ENCODE results near the gene TCF7L1. TPM values are rescaled to one million over a fixed set of nuclear protein-coding genes. Genes with fewer than 3 reads are reported as not detected.

Gene TCF7L1
- total RNA-seq, 4 donors from 2014 or later: 2.7 to 10.3 (median 8.2) TPM

DNA sequence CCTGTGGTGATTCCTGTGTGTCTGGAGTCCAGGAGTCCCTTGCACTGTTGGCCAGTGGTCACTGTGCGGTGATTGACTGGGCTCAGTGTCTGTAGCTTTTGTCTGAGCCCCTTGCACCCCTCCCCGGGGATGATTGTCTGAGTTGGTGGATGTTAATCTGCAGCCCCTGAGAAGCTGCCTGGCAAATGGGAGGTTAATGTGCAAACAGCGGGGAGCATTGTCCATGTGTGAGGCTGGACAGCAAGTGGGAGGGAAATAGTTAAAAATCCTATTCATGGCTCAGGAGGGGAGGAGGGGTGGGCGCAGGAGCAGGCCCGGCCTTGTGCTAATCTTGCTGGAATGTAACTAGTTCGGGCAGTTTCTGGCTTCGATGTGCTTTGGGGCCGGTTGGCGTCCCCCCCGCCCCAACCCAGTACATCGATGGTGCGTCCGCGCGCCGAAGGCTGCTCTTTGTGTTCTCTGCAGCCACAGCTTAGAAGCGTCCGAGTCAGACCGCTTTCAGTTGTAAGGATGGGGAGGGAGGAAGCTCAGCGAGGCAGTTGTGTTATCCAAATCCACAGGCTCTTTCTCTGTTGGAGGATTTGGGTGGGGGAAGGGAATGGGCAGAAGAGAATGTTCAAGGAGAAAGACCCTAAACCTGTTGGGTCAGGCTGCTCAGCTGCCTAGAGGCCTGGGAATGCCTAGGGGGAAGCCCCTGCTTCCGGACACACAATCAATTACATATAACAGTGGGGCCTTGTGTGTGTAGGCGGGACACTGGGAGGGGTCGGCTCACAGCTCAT, 122.8 kb downstream of the TCF7L1 start:
- TF ChIP-seq, protein P1, sequence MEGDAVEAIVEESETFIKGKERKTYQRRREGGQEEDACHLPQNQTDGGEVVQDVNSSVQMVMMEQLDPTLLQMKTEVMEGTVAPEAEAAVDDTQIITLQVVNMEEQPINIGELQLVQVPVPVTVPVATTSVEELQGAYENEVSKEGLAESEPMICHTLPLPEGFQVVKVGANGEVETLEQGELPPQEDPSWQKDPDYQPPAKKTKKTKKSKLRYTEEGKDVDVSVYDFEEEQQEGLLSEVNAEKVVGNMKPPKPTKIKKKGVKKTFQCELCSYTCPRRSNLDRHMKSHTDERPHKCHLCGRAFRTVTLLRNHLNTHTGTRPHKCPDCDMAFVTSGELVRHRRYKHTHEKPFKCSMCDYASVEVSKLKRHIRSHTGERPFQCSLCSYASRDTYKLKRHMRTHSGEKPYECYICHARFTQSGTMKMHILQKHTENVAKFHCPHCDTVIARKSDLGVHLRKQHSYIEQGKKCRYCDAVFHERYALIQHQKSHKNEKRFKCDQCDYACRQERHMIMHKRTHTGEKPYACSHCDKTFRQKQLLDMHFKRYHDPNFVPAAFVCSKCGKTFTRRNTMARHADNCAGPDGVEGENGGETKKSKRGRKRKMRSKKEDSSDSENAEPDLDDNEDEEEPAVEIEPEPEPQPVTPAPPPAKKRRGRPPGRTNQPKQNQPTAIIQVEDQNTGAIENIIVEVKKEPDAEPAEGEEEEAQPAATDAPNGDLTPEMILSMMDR (IDR thresholded peaks at IDR 0.05; ENCODE audit: low read depth): no peak

DNA sequence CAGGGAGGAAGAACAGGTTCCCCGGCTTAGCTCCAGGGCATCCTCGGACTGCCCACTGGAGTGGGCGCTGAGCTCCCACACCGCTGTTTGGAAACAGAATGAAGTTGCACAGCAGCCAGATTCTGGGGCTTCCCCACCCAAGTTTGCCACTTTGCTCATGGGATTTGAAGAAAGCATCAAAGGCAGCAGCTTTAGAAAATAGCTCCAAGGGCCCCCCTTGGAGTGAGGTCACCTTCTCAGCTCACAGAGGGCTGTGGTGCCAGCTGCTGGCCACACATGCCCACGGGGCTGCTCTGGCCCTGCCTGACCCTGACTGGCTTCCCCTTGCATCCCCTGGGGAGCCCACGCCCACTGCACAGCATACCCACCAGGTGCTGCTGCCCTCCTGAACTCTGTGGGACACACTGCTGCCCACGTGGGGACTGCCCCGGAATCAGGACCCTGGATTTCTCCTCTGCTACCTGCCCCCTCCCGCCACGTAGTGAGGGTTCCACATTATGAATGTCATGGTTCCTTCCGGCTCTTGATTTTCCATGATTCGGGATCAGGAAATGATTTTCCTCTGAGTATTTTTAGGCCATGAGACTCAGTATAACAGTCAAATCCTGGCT, 124.3 kb downstream of the TCF7L1 start:
- TF ChIP-seq, protein P1 (IDR thresholded peaks at IDR 0.05; ENCODE audit: low read depth): no peak

DNA sequence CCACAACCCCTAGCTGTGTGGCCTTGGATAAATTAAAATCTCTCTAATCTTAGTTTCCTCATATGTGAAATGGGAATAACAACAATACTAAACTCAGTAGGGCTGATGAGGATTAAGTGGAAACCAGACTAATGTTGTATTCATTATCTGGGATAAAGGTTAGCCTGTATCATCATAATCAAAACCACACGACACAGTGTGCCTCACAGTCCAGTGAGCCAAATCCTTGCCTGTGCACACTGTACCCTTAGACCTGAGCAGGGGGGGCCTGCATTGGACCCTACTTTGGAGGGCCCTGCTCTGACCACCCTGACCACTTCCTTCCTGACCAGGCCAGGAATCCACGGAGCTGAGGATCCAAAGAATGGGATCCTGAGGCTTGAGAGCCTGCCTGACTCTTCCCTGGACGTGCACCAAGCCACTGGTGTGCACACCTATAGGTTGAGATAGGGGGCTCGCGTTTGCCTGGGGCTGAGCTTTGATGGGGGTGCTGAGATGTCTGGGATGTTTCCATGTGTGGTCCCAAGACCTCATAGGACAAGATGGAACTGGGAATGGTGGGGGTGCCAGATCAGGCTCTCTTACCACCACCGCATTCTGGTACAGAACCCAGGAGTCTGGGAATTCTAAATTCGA, 124.9 kb downstream of the TCF7L1 start:
- TF ChIP-seq, protein P1 (IDR thresholded peaks at IDR 0.05; ENCODE audit: low read depth): no peak

DNA sequence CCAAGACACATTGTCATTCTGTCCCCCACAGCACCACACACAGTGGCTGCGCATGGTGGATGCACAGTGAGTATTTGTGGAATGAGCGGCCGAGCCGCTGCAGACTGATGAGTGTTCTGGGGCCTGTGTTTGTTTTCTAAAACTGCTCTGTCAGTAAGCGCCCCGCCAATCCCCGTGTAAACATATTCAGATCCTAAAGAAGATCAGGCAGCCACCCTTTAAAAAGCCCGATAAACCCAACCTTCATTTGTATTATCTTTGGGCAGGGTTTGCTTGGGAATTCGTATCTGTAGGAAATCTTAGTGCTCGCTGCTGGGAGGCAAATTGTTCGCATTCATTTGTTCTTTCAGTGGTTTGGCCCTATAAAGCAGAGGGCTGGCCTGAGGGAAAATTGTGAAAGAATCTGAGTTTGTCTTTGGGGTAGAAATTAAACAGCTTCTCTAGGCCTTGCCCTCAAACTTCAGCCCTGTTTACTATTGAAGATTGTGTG, 126.0 kb downstream of the TCF7L1 start:
- TF ChIP-seq, protein P1 (IDR thresholded peaks at IDR 0.05; ENCODE audit: low read depth): no peak

DNA sequence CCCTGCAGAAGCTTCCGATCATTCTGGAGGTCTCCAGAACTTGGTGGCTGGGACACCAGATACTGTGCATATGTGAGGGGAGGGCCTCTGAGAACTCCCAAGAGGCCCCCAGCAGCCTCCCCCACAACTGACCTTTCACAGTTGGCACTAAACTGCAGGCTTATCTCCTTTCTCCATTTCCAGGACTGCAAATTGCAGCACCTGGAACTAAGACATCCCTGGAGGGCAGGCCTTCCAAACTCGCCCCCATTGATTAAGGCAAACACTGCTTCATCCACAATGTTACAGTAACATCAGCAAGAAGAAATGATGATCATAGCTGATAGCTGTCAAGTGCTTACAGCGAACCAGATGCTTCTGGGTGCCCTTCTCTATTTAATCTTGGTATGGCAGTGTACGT, 126.7 kb downstream of the TCF7L1 start:
- TF ChIP-seq, protein P1 (IDR thresholded peaks at IDR 0.05; ENCODE audit: low read depth): no peak

DNA sequence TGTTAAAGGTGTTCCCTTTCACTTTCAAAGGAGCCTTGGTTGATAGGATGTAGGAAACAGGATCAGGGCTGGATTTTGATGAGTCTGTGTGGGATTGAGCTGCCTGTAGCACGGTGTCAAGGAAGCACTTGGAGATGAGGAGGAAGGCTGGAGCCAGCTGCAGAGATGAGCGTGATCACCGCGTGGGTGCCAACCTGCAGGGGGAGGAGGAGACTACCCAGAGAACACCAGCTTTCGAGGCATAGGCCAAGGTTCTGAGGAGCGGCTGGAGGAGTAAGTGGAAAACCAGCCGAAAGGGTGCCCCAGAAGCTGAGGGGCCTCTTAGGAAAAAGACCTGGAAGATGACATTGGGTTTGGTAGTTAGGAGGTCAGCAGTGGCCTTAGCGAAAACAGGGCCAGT, 130.4 kb downstream of the TCF7L1 start:
- TF ChIP-seq, protein P1 (IDR thresholded peaks at IDR 0.05; ENCODE audit: low read depth): no peak

DNA sequence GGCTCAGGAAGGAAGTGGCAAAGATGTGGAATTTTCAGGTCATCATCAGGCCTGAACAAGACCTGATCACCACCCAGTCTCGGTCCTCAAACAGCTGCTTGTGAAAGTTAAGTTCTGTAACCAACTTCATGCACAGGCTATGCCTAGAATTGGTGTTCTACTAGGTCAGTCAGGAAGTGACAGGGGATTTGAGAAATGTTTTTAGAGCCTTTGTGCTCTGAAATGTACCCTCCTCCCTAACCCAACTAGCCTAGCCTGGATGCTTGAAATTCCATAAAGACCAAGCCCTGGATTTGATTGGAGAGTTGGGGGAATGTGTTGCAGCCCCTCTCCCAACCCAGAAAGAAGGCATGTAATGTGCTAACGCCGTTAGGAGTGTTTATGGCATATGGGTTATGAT, 131.3 kb downstream of the TCF7L1 start:
- TF ChIP-seq, protein P1 (IDR thresholded peaks at IDR 0.05; ENCODE audit: low read depth): no peak

All from subcutaneous adipose tissue (tissue), 4 donors.